ENCODE measurements around the gene ARHGDIB.

- TF ChIP-seq EP300 (IDR thresholded peaks at IDR 0.05; ENCODE audit: borderline replicate concordance) (no peak), FOXM1 (IDR thresholded peaks at IDR 0.05; ENCODE audit: borderline replicate concordance, low read depth) (no peak), RAD21 (IDR thresholded peaks at IDR 0.05; ENCODE audit: low read depth) (no peak), EGR1 (IDR thresholded peaks at IDR 0.05) (no peak), TEAD4 (IDR thresholded peaks at IDR 0.05) (no peak), TAF1 (IDR thresholded peaks at IDR 0.05; ENCODE audit: low read depth) (no peak), YY1 (IDR thresholded peaks at IDR 0.05; ENCODE audit: low read depth) (no peak), NFIC (IDR thresholded peaks at IDR 0.05) (no peak)
- TF ChIP-seq, protein P1, sequence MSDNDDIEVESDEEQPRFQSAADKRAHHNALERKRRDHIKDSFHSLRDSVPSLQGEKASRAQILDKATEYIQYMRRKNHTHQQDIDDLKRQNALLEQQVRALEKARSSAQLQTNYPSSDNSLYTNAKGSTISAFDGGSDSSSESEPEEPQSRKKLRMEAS (IDR thresholded peaks at IDR 0.05): no peak
- TF ChIP-seq, protein P2, sequence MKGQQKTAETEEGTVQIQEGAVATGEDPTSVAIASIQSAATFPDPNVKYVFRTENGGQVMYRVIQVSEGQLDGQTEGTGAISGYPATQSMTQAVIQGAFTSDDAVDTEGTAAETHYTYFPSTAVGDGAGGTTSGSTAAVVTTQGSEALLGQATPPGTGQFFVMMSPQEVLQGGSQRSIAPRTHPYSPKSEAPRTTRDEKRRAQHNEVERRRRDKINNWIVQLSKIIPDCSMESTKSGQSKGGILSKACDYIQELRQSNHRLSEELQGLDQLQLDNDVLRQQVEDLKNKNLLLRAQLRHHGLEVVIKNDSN (IDR thresholded peaks at IDR 0.05): no peak
- TF ChIP-seq, protein P3, sequence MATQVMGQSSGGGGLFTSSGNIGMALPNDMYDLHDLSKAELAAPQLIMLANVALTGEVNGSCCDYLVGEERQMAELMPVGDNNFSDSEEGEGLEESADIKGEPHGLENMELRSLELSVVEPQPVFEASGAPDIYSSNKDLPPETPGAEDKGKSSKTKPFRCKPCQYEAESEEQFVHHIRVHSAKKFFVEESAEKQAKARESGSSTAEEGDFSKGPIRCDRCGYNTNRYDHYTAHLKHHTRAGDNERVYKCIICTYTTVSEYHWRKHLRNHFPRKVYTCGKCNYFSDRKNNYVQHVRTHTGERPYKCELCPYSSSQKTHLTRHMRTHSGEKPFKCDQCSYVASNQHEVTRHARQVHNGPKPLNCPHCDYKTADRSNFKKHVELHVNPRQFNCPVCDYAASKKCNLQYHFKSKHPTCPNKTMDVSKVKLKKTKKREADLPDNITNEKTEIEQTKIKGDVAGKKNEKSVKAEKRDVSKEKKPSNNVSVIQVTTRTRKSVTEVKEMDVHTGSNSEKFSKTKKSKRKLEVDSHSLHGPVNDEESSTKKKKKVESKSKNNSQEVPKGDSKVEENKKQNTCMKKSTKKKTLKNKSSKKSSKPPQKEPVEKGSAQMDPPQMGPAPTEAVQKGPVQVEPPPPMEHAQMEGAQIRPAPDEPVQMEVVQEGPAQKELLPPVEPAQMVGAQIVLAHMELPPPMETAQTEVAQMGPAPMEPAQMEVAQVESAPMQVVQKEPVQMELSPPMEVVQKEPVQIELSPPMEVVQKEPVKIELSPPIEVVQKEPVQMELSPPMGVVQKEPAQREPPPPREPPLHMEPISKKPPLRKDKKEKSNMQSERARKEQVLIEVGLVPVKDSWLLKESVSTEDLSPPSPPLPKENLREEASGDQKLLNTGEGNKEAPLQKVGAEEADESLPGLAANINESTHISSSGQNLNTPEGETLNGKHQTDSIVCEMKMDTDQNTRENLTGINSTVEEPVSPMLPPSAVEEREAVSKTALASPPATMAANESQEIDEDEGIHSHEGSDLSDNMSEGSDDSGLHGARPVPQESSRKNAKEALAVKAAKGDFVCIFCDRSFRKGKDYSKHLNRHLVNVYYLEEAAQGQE (IDR thresholded peaks at IDR 0.05; ENCODE audit: low read depth): no peak
Measured at GRCh38 chr12:14921218-14921617, 40.2 kb downstream of the ARHGDIB start.

Data from Ishikawa (cell line).